NCI-H82 treated with DMSO at 0.1 percent for 48 hours (cell line): ENCODE results near the gene DDRGK1.

Experiments used
- DNase-seq: peaks from one replicate; lab custom pipeline; 2025; ENCODE audit not compliant: unreplicated experiment; lab: John Stamatoyannopoulos, UW

DDRGK1 gene

GRCh38 chr20:3204124-3204794 lies at the start of gene DDRGK1:
TSS of gene DDRGK1 (minus strand) at chr20:3204682. CDS start at chr20:3204627, 55 bp downstream.
- DNase-seq, result peak; percentile 58

GRCh38 chr20:3251806-3252205 lies 47.3 kb upstream of the DDRGK1 start:
- DNase-seq, result no peak

DNA sequence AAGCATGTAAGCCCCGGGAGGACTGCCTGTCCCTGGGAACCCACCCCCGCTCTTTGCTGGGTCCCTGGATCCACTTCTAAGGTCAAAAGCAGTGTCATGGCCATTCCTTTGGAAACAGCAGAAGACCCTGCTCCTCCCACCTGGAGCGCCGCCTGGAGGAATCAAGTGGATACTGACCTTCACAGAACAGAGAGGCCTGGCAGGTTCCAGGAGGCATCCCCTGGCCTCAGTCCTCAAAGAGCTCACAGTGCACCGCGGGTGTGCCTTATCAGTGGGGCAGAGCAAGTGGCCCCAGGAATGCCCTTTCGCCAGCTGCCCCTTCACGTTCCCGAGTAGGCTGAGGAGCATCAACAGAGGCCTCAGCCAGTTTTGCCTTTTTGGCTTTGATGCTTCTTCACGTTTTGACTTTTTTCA lies 45.6 kb upstream of the DDRGK1 start:
- DNase-seq, result no peak

- no peak for DNase-seq
These were observed 44.5 kb upstream of the DDRGK1 start for GRCh38 chr20:3248993-3249347.

DNA sequence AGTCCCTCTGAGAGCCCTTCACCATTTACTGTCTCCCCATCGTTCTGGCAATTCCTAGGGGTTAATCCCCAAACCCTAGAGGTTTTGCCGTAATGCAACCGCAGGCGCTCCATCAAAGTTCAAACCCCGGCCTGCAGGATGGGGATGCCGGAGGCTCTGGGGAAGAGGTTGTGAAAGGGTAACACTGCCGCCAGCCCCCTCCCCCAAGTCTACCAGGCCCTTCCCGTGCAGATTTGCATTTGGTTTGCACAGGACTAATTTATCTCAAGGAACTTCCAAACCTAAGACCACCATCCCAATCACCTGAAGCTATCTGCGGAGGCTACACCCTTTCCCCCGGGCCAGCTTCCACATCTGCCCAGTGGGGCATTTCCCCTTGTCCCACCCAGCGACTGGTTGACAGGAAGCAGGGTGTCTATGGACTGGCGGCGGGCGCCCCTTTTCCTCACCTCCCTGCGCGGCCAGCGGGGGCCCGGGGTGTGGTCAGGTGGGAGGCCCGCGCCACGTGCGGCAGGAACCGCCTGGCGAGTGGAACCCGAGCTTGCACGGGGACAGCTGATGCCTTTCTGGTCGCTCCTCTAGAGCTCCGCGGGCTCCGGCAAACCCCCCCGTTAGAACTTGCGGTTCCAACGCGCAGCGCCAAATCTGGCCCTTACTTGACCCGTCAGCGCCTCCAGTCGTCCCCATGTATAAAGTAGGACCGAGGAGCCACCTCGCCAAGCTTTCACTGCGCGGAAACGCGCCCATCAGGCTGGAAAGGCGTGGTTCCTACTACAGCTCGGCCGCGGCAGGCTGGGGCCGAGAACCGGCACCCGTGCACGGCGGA lies 43.9 kb upstream of the DDRGK1 start:
- no peak for DNase-seq

DNA sequence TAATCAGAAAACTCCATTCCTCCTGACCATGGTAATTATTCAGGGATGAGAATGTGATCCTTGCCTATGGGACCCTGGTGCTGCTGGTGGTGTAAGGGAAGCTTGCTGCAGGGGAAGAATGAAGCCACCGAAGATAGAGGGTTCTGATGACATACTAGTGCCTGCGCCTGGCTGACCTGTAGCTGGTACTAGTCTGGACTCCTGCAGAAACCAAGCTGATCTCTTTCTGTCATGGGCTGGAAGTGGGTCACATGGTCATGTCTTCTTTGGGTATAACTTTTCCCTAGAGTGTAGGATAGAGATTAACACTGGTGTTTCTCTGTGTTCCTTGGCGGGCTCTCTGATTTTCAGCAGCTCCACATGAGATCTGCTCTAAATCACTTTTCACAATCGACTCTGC lies 43.2 kb upstream of the DDRGK1 start:
- no peak for DNase-seq

DNA sequence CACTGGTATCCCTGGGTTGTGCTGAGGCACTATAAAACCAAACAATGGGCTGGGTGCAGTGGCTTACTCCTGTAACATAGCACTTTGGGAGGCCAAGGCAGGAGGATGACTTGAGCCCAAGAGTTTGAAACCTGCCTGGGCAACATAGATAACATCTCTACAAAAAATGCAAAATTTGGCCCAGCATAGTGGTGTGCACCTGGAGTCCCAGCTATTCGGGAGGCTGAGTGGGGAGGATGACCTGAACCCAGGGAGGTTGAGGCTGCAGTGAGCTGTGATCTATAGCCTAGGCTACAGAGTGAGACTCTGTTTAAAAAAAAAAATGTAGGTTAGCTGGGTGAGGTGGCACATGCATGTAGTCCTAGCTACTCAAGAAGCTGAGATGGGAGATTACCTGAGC lies 42.2 kb upstream of the DDRGK1 start:
- DNase-seq, result no peak

- DNase-seq, result no peak
These were observed 41.2 kb upstream of the DDRGK1 start for GRCh38 chr20:3245711-3246110.

- no peak for DNase-seq
These were observed 40.7 kb upstream of the DDRGK1 start for GRCh38 chr20:3245156-3245555.

- no peak for DNase-seq
These were observed 40.1 kb upstream of the DDRGK1 start for GRCh38 chr20:3244613-3245012.

GRCh38 chr20:3243718-3244358 lies 39.4 kb upstream of the DDRGK1 start:
- DNase-seq, result no peak

DNA sequence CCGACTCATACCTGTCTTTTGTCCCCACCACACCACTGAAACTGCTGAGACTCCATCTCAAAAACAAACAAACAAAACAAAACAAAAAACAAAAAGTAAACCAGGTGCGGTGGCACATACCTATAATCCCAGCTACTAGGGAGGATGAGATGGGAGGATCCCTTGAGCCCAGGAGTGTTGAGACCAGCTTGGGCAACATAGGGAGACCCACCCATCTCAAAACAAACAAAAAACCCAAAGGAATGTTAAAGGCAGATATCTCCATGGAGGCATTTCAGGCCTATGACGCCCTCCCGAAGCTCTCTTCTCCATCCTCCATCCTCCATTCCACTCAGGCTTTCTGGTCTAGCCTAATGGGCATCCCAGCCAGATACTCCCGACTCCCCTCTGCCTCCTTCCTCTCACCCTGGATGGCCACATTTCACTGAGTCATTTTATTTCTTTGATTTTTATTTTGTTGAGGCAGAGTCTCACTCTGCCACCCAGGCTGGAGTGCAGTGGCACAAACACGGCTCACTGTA lies 37.8 kb upstream of the DDRGK1 start:
- DNase-seq, result no peak

- DNase-seq, result no peak
These were observed 36.4 kb upstream of the DDRGK1 start for GRCh38 chr20:3240776-3241363.

DNA sequence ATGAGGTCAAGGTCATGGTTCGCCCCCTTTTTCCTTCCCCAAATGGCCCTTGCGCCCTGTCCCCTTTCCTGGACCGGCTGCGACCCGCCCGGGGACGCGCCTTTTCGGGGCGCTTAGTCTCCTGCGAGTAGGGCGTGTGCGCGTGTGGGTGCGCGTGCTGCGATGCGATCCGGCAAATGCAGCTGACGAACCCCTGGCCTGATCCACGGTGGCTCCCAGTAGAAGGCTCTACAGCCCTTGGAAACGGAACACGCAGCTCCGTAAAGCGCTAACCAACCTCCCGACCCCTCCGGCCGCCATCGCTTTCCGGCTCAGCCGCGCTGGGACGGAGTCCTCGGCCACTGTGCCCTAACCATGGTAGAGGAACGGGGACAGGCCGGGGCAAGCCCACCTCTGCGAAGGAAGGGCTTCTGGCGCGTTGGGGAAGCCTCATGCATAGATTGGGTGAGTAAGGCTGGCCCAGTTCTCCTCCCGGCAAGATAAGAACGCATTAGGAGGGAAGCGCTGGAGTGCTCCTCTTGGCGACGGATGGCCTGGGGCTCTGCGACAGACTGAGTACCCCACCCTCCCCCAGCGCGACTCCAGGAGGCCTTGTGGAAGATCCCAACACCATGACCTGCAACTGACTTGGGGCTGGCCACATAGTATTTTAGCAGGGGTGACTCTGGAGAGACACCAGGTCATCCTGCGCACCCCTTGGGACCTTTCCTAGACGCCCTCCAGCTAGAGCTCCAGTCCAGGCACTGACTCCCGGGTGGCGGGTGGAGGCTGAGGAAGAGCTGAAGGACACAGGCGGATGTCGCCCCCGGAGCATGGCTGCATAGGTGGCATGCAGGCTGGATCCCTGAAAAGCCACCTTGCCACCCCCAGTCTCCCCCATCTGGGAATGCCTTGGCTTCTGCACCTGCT lies 35.6 kb upstream of the DDRGK1 start:
- DNase-seq, result no peak

DNA sequence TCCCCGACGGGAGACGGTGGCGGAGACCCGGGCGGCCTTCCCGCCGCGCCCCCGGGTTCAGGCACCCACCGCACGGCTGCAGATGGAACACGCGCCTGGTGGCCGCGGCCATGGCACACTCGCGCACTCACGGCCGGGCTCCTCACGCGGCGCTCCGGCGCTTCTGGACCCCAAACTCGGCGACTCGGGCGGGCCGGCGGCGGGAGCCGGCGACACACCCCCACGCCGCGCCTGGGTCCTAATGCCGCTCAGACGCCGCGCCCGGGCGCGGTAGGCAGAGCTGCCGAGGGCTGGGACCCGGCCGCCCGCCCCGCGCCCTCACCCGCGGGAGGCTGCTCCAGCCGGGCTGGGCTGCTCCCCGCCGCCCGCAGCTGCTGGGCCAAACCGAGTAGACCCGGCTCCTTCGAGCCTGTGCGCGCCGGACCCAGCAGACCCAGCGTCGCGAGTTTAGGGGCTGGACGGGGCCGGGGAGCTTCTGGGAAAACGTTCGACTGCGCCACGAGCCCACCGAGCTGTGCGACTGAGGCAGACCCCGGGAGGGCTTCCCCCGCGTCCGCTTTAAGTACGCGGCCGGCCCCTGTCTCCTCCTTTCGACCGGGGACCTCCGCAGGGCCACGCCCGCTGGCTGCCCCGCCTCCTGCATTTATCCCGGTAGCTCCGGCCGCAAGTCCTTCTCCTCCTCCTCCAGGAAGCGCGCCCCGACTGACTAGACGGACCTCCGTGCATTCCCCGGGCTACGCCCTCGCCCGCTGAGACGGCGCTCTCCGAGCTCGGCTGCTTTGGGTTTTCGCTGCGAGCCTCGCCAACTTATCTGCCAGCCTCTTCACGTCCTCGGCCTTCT lies 34.8 kb upstream of the DDRGK1 start, which contains the start of gene SLC4A11:
TSS of gene SLC4A11 (minus strand) at position 165 of the 841 bp plus-strand sequence. CDS start at position 112, 53 bp downstream.
- DNase-seq, result no peak

DNA sequence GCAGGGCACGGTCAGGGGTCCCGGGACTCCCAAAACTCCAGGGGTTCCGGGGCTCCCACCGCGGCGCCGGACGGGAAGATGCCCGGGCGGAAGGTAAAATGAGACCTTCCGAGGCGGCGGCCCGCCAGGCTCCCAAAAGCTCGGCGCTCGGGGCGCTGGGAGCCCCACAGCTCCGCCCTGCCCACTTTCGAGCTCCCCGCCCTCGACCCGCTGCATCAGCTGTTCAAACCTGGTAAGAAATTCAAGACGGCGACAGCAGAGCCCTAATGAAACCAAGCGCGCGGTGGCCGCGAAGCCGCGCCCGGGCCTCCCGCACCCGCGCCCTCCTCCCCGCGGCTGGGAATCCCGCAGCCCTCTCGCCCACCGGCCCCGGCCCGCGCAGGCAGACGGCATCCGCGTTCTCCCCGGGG lies 34.1 kb upstream of the DDRGK1 start:
- DNase-seq, result no peak

DNA sequence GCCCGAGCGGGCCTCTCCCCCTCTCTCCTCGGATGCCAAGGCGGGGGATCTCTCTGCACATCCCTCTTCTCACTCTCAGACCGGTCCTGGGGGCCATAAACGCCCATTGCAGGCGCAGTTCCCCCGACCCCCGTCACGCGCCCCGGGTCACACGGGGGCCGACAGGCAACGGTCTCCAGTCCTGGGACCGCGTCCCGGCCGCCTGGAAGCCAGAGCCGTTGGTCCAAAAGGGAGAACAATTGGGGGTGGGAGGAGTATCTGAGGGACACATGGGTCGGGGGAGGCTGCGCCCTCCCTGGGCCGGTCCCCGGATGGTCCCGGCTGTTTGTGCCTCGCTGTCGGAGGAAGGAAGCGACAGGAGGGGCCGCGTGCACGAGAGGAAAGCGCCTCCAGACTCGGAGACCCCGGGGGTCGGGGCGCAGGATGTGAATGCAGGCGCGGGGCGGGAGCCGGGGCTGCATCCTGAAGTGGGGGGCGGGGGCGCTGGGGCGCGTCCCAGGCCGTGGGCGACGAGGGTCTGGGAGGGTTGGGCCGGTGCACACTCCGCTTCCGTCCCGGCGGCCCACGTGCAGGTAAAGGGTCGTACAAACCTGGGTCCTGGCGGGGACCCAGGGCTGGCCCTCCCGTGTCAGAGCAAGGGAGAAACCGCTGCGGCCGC lies 33.6 kb upstream of the DDRGK1 start:
- DNase-seq, result no peak

DNA sequence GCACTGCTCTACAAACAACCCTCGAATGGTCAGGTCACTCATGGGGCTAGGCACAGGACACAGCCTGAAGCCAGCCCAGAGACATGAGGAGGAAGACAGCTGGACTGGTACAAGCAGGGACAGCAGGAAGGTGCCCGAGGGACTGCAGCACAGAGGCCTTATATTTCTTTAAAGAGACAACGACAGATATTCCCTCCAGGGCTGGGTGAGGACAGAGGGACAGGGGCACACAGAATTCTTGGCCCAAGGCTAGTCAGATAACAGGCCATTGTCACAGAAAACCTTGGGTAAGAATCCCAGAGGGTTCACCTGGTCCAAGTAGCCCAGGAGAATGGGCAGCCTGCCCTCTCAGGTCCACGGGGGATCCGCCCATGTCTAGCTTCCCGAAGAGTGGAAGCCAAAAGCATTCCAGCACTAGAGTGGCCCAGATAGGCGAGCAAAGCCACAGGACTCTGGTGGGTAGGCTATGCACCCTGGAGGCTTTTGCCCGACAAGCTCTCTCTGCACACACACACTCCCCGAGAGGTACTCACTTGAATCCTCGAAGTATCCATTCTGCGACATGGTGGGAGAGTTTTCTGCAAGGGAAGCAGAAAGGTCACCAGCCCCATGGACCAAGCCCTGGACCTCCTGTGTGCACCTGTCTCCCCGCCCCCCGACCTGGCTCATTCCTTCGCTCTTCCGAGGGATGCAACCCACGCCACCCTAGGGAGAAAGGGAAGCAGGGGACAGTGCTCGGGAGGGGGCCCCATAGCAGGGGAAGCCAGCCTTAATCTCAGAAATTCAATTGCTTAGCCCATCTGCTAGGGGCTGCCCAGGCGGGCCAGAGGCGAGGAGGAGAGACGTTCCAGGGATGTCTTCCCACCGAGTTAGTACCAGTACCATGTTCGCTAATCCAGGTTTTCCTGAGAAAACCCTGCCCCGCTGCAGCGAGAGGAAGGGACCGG lies 32.8 kb upstream of the DDRGK1 start:
- no peak for DNase-seq
